Testis (tissue), 2 donors: ENCODE measurements around the gene SLC9C1.

Experiments
- CTCF ChIP-seq, 3 experiments: fragments of 450-650 bp in 2 of 3; fragments of 200-600 bp in 1 of 3; sonication (generic) in 1 of 3; IDR thresholded peaks; one replicate each; pipeline ENCODE4 v1.5.1; 2016 to 2019; ENCODE audit warnings: antibody characterized with exemption in 3 of 3, mild to moderate bottlenecking in 2 of 3, moderate library complexity in 1 of 3
- POLR2A ChIP-seq: fragments of 450-650 bp; IDR thresholded peaks from one replicate; pipeline ENCODE4 v1.6.1; 2017; ENCODE audit warnings: antibody characterized with exemption, mild to moderate bottlenecking, moderate library complexity

- TF ChIP-seq CTCF (IDR thresholded peaks at IDR 0.05) (no peak), POLR2A (no peak)
These were observed 25.7 kb upstream of the SLC9C1 start for GRCh38 chr3:112319516-112320276.
